Measurements from ENCODE around the gene GUK1.
"Not testable (repeated sequence)": the region's sequence is repeated elsewhere in the genome, so short reads cannot be mapped to it uniquely, and the experiment has no call there.

GUK1 gene

DNA sequence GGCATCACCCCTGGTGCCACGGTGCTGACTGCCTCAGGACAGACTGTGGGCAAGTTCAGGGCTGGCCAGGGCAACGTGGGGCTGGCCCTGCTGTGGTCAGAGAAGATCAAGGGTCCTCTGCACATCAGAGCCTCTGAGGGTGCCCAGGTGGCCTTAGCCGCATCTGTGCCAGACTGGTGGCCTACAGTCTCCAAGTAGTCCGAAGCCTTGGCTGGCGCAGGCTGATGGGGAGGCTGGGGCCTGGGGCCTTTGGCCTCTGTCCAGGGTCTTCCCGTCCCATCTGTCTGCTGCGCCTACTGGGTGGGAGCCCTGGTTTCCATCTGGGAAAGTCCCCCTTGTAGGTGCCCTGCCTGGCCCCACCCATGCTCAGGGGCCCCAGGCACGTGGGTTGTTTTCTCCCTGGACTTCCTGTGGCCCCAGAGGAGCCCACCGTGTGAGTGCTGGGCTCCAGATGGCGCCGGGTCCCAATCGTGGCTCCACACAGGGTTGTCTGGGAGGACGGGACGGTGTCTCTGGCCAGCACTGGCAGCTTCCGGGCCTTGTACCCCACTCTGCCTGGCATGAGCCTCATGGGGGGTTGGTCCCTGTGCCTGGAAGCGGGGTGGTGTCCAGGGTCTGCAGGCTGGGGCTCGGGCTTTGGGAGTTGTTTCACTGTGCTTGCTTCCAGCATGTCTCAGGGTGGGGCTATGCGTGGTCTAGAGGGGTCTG is 35.4 kb downstream of the GUK1 start:
- no peak for DNase-seq

DNA sequence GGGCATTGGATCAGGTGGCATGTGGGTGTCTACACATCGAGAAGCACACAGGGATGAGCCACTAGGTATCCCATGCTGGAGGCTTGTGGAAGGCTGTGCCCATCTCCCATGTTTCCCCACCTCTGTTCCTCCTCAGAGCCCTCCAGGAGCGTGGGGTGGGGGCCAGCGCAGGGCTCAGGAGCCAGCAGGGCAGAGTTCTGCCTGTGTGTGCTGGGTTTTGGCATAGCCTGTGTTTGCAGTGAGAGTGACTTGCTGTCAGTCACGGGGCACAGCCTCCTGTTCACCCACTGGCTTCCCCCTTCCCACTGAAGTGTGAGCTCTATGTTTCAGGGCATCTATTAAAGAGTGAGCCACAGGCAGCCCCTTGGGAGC is 35.9 kb downstream of the GUK1 start:
- no peak for DNase-seq

DNA sequence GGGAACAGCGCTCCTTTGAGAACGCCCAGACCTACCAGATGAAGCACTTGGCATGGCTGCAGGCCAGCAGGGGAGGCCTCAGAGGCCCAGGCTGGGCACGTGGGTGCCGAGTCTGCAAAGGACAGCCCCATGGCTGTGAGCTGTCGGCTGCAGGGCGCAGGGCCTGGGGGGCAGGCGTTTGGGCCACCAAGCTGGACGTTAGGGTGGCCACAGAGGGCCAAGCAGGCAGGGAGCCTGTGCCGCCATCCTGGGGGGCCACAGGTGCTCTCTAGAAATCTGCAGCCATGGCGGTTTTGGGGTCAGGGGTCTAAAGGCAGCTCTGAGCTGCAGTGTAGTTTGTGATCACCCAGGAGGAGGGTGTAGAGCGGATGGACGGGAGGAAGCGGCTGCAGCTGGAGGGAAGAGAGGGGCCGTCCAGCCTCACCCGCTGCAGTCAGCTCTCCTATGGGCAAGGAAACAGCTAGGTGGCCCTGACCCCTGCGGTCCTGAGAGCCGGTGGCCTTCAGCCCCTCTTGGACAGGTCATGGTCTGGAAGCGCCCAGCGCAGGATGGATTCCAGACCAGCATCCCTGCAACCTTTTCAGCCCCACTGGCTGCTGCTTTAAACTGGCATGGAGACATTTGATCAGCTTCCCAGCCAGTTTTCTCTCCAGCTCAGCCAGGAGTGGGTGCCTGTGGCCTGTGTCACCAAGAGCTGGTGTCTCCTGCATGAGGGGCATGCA is 36.5 kb downstream of the GUK1 start:
- DNase-seq, result peak in 3 of 58 donors; percentile 16 to 46 (median 18)

DNA sequence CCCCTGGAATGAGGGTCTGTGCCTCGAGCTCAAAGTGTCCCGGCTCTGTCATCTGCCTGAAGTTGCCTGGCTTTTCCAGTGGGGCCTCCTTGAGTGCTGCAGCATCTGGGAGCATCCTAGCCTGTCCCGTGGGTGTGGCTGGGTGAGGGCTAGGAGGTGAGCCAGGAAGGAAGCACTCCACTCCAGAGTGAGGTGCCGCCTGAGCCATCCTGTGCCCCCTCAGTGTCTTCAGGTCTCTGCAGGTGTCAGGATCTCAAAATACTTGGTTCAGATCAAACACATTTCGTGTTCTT is 37.0 kb downstream of the GUK1 start:
- no peak for DNase-seq

DNA sequence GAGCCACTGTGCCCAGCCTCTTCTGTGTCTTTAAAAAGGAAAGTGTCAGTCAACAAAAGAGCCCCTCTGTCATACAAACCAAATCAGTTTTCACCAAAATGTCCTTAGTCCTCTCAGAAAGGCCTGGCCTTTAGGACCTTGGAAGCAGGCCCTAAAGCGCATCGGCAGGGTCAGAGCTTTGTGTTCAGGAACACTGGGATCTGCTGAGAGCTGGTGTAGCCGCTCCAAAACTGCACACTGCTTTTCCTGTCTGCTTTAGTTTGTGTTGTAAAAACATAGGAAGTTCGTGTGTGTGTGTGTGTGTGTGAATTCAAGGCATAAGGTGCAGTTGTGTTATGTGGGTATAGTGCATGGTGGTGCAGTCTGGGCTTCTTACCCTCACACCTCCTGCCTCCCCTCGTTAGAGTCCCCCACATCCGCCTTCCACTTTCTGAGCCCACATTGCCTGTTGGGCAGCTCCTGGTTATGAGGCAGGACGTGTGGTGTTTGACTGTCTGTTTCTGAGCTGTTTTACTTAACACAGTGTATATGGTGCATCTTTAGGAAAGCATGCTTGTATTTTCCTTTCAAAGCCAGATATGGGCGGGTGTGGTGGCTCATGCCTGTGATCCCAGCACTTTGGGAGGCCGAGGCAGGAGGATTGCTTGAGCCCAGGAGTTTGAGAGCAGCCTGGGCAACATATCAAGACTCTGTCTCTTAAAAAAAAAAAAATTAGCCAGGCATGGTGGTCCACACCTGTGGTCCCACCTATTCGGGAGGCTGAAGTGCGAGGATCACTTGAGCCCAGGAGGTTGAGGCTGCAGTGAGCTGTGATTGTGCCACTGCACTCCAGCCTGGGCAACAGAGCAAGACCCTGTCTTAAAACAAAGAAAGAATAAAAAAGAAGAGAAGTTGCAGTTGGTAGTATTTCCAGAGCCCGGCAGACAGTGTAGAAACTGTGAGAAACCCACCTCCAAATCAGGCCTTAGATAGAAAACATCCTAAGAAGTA is 37.9 kb downstream of the GUK1 start:
- no peak for DNase-seq

DNA sequence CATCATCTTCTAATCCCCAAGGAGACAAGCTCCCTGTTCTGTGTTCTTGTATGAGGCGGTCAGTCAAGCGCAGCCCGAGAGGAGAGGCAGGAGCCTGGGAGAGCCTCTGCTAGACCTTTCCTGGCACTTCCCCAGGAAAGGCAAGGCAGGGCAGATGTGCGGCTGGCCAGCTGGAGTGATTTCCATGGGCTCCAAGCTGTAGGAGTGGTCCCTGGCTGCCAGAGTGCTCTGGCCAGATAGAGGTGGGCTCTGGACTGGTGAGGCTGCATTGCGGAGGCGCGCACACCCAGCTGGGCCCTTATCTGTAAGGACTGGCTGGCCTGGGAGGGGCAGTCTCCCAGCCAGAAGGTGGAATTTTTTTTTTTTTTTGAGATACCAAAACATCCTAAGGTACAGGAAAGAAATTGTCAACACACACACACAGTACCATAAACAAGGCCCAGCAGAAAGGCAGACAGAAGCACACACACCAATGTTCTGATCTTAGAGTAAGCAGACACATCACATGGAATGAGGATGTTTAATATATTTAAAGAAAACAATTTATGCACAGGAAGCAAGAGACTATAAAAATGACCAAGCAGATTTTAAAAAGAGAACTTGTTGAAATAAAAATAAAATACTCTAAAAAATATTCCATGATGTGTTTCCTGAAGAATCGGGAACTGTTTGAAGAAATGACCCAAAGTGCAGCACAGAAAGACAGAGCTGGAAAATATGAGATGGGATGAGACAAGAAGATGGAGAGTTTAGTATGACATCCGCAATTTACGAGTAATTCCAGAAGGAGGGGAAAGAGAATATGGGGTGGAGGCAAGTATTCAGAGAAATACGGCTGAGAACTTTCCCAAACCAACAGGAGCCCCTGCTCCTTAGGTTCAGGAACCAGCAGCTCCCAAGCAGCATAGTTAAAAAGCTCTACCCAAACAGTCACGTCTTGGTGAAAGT is 38.9 kb downstream of the GUK1 start:
- DNase-seq, result no peak

DNA sequence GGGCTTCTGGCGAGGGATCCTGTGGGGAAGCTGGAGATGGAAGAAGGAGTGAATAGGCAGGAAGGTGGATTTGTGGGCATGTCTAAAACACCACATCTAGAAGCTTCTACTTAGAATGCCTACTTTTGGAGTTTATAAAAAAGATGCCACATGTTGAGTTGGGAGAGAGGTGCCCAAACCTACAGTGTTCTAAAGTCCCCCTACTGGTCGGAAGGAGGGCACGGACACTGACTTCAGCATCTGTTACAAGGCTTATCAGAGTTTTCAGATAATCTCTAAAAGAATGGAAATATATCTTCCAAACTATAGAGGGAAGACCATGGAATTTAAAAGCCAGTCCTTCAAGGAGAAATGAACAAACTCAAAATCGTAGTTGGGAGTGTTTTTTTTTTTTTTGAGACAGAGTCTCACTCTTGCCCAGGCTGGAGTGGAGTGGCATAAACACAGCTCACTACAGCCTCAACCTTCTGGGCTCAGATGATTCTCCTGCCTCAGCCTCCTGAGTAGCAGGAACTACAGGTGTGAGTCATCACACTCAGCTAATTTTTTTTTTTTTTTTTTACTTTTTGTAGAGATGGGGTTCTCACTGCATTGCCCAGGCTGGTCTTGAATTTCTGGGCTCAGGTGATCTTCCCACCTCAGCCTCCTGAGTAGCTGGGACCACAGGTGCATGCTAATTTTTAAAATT is 40.3 kb downstream of the GUK1 start:
- no peak for DNase-seq

DNA sequence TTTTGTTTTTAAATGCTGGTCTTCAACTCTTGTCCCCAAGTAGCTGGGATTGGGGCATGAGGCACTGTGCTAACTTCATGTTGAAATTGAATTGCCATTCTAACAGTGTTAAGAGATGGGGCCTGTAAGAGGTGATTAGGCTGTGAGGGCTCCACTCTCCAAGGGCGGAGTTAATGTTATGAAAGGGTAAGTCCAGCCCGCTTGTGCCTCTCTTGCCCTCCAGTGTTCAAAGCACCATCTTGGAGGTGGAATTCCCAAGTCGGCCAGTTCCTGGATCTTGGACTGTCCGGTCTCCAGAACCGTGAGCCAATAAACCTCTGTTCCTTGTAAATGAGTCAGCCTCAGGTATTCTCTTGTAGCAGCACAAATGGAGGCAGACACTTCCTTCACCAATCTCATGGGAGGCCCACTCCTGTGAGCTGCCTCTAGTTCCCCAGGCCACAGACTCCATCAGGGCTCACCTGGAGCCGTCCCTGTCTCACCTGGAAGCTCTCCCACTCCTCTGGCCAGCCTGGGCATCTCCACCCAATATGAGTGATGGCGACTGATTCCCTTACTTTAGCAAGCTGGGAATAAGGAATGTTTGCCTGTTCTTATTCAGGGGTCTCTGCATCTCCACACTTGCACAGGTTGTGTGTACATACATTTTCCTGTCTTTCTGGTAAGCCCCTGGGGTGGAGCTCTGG is 41.0 kb downstream of the GUK1 start:
- DNase-seq, result no peak

DNA sequence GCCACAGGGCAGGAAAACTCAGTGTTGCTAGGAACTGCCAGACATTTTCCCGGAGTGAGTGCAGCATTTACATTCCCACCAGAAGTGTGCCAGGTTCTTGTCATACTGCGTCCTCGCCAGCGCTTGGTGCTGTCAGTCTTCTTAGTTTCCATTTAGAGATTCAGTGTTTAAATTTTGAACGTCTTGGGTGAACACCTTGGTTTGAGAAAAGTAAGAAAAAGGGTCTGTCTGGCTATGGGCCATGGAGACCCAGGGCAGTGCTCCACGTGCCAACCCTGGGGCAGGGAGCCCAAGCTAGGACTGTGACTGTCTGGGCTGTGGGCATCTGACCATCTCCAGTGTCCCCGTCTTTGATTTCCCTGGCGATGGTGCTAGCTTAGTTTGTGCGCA is 41.6 kb downstream of the GUK1 start:
- DNase-seq, result no peak

DNA sequence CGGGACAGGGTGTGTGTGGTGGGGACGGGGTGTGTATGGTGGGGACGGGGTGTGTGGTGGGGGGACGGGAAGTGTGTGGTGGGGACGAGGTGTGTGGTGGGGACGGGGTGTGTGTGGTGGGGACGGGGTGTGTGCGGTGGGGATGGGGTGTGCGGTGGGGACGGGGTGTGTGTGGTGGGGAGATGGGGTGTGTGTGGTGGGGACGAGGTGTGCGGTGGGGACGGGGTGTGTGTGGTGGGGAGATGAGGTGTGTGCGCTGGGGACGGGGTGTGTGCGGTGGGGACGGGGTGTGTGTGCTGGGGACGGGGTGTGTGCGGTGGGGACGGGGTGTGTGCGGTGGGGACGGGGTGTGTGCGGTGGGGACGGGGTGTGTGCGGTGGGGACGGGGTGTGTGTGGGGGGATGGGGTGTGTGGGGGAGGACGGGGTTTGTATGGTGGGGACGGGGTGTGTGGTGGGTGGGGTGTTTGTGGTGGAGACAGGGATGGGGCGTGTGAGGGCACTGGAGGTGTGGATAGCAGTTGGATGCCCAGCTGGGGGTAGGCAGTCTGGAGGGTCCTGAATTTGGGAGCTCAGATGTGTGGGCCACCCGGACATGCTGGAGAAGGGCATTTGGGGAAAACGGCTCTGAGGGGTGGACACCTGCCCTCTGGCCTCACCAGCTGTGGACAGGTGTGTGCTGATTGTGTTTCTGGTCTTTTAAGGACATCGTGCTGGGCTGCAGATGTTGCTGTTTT is 42.4 kb downstream of the GUK1 start:
- DNase-seq, result no peak

DNA sequence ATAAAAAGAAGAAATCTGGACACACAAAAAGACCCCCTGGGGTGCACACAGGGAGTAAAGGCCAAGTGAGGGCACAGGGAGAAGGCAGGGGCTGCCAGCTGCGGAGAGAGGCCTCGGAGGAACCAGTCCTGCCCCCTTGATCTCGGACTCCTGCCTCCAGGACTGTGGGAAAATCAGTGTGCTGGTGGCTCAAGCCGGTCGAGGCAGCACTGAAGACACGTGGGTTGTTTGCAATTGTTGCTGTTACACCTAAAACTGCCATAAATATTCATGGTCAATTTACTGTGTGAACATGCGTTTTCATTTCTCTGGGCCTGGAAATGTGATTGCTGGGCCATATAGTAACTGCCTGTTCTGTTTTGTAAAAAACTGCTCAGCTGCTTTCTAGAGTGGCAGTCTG is 44.1 kb downstream of the GUK1 start:
- no peak for DNase-seq

DNA sequence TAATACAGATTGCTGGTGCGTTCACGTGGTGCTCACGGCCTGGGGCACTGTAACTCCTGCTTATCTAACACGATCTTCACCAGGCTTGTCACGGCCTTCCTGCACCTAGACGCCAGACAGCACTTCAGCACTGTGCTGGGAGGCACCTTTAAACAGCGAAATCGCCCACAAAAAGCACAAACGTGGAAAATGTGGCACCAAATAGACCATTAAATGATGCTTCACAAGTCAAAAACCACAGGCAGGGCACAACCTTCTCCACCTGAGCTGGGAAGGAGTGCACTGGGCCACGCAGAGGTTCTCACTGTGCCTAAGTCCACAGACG is 45.5 kb downstream of the GUK1 start:
- no peak for DNase-seq

DNA sequence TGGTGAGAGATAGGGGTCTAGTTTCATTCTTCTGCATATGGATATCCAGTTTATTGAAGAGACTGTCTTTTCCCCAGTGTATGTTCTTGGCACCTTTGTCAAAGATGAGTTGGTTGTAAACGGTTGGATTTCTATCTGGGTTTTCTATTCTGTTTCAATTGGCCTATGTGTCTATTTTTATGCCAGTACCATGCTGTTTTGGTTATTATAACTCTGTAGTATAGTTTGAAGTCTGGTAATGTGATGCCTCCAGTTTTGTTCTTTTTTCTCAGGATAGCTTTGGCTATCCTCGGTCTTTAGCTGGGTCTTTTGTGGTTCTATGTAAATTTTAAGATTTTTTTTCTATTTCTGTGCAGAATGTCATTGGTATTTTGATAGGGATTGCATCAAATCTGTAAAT is 48.2 kb downstream of the GUK1 start:
- not testable (repeated sequence) for DNase-seq

DNA sequence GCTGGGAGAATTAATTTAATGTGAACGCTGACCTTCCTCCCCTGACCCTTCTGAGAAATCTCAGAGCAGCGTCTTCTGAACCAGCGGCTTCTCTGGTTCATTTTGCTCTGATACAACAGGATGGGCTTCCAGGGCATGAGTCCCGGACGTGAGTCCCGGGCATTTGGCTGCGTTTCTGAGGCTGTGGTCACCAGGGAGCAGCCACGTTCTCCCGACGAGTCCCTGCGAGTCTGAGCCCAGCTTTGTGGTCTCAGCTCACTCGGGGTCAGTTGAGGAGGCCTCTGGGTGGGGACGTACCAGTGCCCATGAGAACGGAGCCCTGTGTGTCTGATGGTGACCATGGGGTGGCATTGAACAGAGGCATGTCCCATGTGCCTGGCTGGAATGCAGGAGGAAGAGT is 50.1 kb downstream of the GUK1 start:
- DNase-seq, result no peak

DNA sequence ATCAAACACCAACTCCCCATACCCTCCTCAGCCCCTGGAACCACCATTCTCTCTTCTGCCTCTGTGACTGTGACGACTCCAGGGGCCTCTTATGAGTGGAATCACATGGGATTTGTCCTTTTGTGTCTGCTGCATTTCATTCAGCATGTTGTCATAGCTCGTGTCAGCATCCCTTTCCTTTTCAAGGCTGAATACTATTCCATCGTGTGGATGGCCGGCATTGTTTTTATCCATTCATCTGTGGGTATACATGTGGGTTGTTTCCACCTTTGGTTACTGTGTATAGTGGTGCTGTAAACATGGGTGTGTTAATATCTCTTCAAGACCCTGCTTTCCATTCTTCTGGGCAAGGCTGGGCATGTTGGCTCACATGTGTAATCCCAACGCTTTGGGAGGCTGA is 50.7 kb downstream of the GUK1 start:
- DNase-seq, result no peak

DNA sequence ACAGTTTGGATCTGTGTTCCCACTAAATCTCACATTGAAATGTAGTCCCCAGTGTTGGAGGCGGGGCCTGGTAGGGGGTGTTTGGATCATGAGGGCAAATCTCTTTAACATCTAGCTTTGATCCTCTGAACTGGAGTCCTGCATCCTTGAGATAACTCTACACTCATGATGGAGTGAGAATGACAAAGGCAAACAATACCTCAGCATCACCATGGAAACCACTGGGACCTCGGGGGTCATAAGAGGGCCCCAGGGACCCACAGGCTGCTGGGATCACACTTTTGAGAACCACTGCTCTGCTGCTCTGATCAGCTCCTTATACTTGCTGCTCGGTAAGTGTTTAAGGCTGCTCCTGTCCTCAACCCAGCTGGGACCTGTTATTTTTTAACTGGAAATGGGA is 54.4 kb downstream of the GUK1 start:
- no peak for DNase-seq

DNA sequence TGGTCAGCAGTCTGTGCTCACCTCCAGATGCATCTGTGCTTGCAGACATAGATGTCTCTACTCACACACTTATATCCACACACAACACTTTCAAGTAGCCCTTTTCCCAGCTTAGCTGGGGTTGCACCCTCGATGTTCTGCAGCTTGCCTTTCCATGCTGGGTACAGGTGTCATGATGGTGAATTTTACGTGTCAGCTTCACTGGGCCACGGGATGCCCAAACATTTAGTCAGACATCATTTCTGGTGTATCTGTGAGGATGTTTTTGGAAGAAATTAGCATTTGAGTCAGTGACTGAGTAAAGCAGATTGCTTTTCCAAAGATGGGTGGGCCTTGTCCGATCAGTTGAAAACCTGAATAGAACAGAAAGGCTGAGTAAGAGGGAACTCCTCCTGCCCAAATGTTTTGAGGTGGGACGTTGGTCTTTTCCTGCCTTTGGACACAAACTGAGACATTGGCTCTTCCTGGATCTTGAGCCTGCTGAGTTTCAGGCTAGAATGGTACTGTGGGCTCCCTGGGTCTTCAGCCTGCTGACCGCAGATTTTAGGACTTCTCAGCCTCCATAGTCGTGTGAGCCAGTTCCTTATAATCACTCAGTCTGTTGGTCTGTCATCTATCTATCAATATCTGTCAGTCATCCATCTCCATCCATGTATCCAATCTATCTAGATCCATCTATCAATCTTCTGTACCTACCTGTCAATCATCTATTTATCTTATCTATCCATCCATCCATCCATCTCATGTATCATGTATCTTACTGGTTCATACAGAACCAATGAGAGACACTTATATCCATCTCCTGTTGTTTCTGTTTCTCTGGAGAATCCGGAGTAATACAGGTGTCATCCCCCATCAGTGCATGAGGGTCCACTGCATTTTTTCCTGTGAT is 55.1 kb downstream of the GUK1 start:
- no peak for DNase-seq

DNA sequence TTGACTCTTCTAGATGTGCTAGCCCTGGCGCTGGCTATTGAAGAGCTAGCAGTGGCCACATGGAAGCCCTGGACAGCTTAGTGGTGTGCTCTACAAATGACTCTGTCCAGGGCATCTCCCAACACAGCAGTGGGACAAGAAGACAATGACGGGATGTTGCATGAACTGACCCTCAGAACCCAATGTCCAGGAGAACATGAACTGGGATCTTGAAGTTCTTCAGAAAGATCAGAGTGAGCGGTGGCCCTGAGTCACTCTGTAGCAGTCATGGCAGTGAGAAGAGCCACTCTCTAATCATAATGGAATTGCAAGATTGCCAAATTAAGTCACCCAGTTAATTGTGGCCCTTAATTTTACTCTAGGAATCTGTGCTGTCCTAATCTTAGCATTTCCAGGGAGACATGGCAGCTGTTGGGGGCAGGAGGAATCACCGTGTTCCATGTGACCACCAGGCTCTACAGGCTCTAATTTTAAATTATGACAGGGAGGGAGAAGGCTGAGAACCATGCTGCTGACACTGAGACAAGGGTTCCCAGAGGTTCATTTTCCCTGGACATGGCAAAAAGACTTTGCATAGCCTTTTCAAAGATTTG is 57.6 kb downstream of the GUK1 start:
- DNase-seq, result no peak
